KBM-7 (cell line): ENCODE measurements around the gene MYO1F.

Experiments
- DNase-seq: peaks from one replicate; pipeline ENCODE4 v3.0.0-alpha.2; 2015
- in situ Hi-C: fragments of 300-500 bp; cut with MboI; formaldehyde crosslinking; loops from 2 replicates; pipeline ENCODE4 v1.14.3; 2020; ENCODE audit warnings: low sequenced_read_pairs, low pct_unique_long_range_greater_than_20kb, mixed read lengths

MYO1F gene

DNA sequence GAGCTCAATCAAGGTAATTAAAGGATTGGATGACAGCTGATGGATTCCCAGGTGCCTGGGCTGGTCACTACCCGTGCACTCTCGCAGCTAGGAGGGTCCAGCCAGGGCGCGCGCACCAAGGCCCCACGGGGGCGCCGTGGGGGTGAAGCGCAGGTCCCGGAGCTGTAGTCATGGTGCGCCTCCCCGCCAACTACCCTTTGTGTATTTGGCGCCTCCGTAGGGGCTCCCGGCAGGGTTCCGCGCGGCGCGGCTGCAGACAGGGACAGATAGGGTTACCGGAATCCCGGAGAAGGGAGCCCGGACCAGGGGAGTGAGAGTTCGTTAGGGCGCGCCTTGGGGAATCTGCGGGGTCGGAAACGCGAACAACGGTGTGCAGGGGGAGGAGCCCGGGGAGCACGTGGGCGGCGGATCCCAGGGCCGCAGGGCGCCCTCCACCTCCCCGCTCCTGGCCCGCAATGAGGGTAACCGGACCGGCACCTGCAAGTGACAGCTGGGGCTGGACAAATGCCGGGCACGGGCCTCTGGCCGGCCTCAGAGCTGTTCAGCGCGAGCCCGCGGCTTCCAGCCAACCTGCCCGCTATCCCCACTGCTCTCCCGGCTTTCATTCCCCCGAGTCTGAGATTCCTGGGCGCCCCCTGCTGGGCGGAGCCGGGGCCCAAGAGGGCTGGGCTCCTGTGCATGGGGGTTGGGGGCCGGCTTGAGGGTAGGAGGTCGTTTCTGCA is 71.4 kb downstream of the MYO1F start:
- in situ Hi-C loops: no loop called here
- DNase-seq: peak; percentile 85

DNA sequence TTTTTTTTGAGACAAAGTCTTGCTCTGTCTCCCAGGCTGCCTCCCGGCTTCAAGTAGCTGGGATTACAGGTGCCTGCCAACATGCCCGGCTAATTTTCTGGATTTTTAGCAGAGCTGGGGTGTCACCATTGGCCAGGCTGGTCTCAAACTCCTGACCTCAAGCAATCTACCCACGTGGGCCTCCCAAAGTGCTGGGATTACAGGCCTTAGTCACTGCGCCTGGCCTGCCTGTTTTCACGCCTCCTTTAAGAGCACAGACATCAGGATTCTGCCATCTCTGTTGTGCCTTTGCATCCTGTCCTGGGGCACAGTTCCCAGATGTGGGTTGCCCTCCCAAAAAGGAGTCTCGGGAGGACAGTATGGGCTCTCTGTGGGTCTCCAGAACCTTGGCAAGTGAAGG is 72.3 kb downstream of the MYO1F start:
- DNase-seq: no peak
- in situ Hi-C loops: no loop called here

DNA sequence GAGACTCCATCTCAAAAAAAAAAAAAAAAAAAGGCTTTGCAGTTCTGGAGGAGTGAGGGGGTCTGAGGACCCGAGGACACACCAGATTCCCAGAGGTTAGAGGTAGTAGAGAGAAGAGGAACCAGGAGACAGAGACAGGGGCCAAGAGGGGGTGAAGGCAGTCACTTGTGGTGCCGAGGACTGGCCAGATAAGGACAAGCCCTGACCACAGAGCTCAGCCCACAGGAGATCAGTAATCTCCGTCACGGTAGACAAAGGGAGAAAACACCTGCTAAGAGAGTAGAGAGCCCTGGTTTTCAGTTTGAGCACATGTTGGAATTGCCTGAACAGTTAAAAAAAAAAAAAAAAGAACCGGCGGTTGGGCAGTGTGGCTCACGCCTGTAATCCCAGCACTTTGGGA is 73.1 kb downstream of the MYO1F start:
- DNase-seq: peak; percentile 93
- in situ Hi-C loops: no loop called here

DNA sequence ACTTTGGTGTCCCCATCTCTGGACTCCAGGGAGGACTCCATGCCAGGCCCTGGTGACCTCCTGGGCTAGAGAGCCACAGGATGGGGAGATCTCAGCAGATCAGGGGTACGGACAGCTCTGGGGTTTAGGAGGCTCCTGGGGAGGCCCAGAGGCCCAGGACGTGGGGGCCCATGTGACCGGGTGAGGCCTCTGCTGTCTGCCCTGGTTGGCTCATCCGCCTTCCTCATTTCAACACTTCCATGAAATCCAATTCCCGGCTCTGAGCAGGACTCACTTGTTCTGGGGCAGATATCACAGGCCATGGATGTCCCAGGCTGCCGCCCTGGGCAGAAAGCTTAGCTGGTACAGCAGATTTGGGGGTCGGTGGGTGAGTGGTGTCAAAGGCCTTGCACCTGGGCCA is 73.7 kb downstream of the MYO1F start:
- in situ Hi-C loops: no loop called here

DNA sequence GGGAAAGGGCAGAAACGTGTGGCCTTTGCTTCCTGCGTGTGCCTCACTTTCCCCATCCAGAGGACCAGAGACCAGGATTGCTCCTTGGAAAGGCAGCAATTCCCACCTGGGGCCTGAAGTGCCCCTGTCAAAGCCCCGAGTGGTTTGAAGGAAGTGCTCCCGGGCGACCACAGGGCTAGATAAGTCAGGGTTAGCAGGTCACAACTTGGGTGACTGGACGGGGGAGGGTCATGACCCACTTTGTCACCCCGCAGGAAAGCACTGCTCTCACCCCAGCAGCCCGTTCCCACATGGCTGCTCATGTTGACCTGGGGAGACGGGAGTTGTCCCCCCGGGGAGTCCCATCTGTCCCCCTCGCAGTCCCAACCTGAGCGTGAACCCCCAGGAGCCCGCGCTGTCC is 75.3 kb downstream of the MYO1F start:
- in situ Hi-C loops: no loop called here
- no peak for DNase-seq

More for the DNA sequence above, 73.7 kb downstream of the MYO1F start:
- no peak for DNase-seq

DNA sequence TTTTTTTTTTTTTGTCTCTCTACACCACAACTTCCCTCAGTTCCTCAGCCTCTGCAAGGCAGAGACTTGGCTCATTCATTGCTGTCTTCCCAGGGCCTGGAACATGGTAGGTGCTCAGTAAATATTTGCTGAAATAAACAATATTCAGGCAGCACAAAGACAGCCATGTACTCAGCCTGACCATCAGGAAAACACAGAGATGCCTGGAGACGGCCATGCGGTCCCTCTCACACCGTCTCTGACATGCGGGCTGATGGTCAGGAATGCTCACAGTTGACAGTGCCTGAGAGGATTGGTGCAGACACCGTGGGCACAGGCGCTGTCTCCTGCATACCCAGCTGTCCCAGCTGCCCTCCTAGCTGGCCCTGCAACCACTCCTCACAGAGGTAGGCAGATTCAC is 75.7 kb downstream of the MYO1F start:
- in situ Hi-C loops: no loop called here
- DNase-seq: peak; percentile 29

DNA sequence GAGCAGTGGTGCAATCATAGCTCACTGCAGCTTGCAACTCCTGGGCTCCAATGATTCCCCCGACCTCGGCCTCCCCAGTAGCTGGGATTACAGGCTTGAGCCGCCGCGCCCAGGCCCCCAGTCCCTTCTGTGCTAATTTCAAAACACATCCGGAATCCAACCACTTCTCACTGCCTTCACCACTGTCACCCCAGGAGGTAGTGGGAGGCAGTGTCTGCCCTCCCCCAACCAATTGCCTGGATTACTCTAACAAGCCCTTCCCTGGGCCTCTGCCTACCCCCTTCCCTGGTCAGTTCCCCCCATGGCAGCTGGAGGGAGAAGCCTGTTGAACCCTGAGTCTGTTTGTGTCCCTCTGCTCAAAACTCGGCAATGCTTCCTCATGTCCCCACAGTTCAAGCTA is 77.1 kb downstream of the MYO1F start:
- in situ Hi-C loops: no loop called here
- DNase-seq: peak; percentile 99

DNA sequence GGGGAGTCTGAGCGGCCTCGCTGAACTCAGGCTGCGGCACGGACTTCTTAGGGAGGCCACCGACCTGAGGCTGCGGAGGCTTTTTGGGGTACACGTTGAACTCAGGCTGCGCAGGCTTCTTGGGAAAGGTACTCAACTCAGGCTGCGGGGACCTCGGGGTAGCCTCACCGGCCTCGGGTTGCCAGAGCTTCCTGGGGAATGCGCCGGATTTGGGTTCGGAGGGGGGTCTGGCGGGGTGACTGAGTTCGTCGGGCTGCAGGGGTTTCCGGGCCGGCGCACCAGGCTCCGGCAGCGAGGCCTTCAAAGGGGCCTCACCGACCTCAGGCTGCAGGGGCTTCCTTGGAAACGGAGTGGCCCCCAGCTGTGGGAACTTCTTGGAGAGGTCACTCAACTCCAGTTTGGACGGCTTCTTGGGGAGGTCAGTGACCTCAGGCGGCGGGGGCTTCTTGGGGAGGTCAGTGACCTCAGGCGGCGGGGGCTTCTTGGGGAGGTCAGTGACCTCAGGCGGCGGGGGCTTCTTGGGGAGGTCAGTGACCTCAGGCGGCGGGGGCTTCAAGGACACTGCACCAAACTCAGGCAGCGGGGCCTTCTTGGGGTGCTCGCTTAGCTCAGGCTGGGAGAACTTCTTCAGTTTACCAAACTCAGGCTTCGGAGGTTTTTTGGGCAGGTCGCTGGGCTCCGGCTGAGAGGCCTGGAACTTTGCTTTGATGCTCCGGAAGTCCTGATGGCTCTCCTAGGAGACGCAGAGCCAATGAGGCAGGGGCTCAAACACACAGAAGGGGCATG is 78.0 kb downstream of the MYO1F start:
- no peak for DNase-seq
- in situ Hi-C loops: no loop called here

DNA sequence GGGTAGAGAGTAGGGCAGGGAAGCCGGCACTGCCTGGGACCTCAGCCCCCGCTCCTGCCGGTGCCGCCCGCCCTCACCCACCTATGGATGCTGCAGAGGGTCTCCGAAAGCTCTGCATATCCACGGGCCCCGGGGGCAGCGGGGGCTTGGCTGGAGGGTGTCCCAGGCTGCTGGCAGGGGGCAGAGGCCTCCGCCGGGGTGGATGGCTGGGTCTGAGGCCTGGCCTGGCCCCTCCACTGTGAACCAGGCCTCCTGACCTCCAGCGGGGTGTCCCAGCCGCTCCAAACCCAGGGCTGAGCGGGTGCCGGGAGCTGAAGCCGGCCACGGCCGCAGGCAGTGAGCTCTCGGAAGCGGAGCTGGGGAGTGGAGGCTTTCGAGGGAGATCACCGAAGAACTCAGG is 78.9 kb downstream of the MYO1F start:
- in situ Hi-C loops: no loop called here
- DNase-seq: no peak

DNA sequence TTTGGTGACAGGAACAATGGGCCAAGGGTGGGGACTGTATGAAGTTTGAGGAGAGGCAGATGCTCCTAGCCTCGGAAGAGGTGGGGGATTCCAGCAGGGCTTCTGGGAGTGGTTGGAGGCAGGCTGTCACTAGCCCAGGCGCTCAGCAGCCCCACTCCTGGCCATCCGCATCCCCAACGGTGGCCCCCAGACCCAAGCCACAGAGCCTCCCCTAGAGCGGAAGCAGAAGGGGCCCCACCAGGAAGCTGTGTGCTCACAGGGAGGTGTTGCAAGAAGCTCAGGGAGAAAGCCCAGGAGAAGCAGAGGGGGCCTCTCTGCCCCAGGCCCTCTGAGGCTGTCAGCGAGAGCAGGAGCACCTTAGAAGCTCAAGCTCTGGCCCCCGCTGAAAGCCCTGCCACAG is 83.1 kb downstream of the MYO1F start:
- in situ Hi-C loops: no loop called here

DNA sequence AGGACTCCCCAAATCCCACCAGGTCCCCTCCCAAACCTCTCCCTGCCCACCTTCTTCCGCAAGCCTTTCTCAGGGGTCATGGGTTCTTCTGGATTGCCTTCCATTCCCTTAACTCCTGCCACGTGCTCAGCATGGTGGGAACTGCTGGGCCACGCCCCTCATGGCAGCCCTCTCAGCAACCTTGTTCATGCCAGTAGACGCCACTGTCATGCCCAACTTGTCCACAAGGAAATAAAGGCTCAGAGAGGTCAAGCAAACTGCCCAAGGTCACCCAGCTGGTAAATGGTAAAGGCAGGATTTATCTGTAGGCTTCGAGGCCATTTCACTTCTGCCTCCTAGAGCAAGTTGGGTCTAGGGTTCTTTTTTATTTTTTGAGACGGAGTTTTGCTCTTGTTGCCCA is 85.7 kb downstream of the MYO1F start:
- in situ Hi-C loops: no loop called here
- DNase-seq: no peak

More for the DNA sequence above, 83.1 kb downstream of the MYO1F start:
- DNase-seq: peak; percentile 90

DNA sequence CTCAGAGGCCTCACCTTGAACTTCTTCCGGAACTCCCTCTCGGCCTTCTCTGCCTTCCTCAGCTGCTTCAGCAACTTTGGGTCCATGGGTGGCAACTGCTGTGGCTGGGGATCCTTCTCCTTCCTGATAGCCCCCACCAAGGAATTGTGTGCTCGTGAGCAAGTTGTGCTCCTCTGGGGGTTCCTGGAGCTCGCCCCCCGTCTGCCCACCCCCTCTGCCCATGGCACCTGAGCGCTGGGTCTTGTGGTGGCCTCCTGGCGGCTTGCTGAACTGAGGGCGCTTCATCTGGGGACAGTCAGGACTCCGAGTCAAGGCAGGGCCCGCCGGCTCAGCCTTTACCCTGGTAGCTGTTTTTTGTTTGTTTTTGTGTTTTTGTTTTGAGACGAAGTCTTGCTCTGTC is 86.4 kb downstream of the MYO1F start:
- in situ Hi-C loops: no loop called here
- DNase-seq: no peak

DNA sequence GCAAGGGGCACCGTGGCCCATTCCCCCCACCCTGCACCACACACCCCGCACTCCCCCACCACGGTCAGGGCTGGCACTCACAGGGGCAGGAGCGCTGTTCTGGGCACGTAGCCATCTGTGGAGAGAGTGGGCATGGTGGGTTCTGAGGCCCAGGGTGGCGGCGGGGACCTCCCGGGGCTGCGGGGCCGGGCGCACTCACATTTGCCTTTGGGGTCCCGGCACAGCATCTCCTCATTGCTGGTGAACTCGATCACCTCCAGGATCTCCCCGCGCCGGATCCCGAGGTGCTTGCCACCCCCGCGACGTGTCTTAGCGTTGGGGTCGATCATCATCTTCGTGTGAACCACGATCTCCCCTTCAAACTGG is 86.9 kb downstream of the MYO1F start:
- DNase-seq: no peak
- in situ Hi-C loops: no loop called here

DNA sequence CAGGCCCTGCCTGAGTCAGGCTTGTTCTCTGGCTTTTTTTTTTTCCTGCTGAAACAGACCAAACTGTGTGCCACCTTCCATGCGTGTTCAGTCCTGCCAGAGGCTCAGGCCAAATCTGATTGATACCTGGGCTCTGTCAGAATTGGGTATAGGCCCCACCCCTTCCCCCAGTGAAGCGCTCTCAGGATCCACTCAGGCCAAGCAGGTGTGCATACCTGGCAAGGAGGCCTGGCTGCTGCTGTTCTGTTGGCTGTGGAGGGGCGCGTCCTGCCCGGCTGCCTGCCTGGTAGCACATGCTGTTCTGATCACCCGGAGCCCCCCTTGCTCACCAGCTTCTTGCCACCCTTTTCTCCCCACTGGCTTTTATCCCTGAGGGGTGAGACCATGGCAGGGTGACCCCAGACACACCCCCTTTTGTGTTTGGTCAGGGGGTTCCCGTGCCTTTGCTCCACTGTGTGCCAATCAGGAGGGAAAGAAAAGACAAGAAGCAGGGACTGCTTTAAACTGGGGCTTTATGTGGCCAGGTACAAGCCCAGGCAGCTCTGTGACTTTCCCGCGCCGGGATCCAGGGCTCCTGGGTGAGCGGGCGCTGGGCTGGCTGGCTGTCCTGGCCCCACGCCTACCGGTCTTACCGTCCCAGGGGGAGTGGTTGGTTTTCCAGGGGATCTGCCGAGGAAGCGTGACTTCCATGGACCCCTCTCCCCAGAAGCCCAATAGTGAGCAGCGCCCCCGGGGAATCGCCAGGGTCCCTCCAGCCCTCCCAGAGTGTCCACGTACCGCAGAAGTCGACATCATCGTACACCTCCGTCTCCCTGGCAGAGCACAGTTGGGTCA is 87.5 kb downstream of the MYO1F start:
- DNase-seq: no peak
- in situ Hi-C loops: no loop called here

DNA sequence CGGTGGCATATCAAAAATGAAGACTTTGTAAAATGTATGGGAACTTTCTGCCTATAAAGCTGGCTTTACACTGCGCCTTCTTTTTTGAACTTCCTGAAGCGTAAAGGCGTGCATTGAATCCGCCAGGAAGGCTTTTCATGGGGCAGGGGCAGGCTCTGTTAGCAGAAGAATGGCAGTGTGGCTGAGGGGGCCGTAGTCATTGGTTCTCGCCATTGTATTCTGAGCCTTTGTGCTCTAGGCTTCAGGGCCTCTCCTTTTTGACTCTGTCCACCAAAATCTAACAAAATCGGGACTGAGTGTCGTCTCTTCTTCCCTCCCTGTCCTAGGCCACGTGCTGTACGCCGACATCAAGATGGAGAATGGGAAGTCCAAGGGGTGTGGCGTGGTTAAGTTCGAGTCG is 88.9 kb downstream of the MYO1F start:
- no peak for DNase-seq
- in situ Hi-C loops: no loop called here

DNA sequence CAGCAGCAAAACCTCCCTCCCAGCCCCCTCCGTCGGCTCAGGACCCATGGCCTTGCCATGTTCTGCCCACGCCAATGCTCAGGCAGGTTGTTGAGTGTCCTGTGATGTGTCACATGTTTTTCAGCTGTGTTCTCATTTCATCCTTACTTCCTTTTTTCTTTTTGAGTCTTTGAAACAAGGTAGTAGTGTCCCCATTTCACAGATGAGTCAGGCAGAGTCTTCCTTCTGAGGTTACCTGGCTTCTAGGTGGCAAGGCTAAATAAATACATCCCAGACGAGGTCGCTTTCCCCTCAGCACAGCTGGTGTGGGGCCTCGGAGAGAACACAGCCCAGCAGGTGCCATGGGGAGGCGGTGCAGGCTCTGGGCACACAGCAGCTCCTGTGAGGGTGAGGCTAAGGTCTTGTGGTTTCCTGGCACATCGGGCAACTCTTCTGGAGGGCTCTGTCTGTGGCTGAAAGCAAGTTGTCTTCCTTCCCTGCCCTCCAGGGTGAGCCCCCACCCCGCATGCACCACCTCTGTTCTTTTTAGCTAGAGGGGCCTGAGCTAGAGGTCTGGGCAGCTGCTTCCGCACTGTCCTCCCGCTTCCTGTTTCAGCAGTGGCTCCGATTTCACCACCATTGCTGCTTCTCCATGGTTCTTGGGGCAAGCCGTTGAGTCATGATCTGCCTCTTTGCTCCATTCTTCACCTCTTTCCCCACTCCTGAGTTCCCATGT is 89.9 kb downstream of the MYO1F start:
- in situ Hi-C loops: no loop called here
- DNase-seq: peak; percentile 98

DNA sequence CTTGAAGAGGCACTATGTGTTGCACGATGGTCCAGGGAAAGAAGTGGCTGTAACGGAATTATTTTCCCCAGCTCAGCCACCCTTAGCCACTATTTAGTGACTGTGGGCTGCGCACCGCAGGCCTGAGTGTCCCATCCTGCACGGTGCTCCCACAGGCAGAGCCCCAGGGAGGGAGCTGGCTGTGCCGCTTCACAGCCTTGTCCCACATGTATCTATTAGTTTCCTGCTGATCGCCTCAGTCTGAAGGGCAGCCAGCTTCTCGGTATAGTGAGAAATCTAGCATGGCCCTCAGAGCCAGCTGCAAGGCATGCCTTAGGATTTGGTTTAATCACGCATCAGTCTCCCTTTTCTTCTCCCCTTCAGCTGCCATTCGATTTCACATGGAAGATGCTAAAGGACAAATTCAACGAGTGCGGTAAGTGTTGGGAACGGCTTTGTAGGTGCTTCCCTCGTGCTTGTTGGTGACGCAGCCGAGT is 90.5 kb downstream of the MYO1F start:
- DNase-seq: no peak
- in situ Hi-C loops: no loop called here

DNA sequence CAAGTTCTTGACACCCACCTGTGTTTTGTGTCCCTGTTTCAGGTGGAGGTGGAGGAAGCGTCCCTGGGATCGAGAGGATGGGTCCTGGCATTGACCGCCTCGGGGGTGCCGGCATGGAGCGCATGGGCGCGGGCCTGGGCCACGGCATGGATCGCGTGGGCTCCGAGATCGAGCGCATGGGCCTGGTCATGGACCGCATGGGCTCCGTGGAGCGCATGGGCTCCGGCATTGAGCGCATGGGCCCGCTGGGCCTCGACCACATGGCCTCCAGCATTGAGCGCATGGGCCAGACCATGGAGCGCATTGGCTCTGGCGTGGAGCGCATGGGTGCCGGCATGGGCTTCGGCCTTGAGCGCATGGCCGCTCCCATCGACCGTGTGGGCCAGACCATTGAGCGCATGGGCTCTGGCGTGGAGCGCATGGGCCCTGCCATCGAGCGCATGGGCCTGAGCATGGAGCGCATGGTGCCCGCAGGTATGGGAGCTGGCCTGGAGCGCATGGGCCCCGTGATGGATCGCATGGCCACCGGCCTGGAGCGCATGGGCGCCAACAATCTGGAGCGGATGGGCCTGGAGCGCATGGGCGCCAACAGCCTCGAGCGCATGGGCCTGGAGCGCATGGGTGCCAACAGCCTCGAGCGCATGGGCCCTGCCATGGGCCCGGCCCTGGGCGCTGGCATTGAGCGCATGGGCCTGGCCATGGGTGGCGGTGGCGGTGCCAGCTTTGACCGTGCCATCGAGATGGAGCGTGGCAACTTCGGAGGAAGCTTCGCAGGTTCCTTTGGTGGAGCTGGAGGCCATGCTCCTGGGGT is 91.5 kb downstream of the MYO1F start:
- no peak for DNase-seq
- in situ Hi-C loops: no loop called here
